Superior temporal gyrus (tissue), 1 donor: ENCODE results near the gene IPO5.
"Not testable (repeated sequence)": the region's sequence is repeated elsewhere in the genome, so short reads cannot be mapped to it uniquely, and the experiment has no call there.

Experiments used
- DNase-seq: peaks from one replicate; pipeline ENCODE4 v3.0.0-alpha.2; 2016; ENCODE audit errors: extremely low spot score

The IPO5 gene

DNA sequence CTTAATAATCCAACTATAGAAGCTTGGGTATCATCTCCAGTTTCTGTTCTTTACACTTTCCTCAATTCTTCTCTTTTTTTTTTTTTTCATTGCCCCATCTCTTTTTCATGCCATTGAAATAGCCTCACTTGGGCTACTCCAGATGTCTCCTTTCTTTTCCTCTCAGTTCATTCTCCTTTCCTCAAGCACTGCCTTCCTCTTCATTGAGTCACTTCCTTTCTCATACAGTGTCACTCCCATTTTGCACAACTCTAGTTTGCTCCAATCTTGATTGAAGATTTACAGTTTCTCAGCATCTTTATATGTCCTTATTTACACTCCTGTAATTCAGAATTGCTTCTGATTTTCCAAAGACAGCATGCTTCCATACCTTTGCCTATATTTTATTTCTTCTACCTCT lies 61.3 kb downstream of the IPO5 start:
- DNase-seq: no peak

DNA sequence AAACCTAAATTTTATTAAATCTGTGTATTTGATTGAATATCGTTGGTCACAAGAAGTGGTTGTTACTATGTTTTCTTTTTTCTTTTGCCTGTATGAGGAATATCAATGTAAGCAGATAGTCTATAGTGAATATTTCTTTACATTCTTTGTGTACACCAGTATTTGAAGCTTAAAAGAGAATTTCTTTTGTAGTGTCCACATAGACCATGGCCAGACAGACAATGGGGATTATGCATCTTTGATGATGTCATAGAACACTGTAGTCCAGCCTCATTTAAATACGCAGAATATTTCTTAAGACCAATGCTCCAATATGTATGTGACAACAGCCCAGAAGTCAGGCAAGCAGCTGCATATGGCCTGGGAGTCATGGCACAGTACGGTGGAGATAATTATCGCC lies 64.8 kb downstream of the IPO5 start:
- DNase-seq: no peak

DNA sequence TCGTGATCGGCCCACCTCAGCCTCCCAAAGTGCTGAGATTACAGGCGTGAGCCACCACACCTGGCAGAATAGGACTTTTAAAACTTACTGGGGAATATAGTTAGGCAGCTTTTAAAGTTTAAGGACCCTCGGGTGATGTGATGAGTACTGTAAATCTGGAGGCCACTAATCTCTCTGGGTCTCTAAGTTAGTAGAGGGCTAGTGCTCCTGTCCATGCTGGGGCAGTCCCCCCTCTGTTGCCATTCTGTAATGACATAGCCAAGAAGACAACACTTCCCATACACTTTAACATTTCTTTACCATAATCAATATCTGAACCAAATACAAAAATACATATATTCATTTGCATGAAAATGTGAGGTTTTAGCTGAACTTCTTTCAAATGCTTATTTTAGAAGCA lies 65.7 kb downstream of the IPO5 start:
- no peak for DNase-seq

DNA sequence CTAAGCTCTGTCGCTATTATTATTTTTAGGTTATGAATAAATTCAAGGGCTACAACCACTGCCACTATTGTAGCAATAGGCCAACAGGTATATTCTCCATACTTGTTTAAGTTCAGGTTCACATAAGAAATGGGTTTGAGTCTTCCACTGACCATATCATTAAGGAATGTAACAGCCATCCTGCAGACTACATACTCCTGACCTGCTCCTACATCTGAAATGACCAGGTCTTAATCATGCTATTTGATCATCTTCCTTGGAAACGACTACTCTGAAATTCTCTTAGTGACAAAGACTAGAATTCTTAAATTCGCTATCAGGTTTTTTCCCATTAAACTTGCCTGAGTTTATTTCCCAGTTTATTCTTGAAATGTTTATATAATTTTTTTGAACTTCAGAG lies 66.8 kb downstream of the IPO5 start:
- no peak for DNase-seq

DNA sequence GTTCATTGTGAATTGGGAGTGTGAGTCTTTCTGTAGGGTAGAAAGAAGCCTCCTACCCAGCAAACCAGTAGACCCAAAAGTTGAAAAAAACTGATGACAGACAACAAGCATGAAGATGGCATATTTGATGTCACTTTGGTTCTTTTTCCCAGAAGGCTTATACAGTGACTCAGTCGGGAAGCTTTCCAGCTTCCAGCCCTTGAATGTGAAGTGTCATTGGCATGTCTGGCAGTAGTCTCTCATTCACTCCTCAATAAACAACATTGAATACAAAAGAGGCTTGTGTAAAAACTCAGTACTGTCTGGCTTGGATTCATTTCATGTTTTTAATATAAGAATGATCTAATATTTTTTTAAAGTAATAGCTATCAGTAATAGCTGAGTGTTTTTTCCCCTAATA lies 68.7 kb downstream of the IPO5 start:
- DNase-seq: peak; percentile 88

DNA sequence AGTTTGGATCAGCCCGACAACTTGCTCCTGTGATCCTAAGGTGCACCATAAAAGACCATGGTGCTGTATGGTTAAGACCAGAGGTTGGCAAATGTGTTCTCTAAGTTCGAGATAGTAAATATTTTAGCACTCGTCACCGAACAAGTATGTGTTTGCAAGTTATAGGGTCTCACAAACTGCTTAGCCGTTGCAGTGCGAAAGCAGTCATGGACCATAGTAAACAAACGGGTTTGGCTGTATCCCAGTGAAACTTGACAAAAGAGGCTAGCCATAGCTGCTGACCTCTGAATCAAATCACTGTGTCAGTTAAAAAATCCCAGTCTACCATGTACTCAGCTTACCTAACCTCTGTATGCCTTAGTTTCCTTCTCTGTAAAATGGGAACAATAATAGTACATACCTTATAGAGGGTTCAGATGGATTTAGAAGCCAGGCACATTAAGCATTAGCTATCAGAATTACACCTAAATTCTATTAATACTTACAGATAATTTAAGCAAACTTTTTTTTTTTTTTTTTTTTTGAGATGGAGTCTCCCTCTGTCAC lies 72.1 kb downstream of the IPO5 start:
- DNase-seq: no peak

DNA sequence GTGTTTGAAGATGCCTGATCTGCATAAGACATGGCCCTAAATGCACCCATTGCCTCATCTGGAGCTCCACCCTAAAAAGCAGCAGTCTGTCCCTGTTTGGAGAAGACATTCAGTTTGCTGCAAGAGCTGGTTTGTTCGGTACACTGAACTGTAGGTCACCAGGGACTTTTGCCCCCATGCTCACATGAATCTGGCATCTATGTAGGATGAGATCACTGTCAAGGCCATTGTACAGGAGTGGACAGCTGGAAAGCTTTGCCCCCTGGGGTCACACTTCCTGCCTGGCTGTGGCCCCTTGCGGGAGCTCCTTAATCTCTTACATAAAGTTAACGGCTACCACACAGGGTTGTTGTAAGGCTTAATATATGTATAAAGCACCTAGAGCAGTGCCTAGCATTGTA lies 73.0 kb downstream of the IPO5 start:
- no peak for DNase-seq

DNA sequence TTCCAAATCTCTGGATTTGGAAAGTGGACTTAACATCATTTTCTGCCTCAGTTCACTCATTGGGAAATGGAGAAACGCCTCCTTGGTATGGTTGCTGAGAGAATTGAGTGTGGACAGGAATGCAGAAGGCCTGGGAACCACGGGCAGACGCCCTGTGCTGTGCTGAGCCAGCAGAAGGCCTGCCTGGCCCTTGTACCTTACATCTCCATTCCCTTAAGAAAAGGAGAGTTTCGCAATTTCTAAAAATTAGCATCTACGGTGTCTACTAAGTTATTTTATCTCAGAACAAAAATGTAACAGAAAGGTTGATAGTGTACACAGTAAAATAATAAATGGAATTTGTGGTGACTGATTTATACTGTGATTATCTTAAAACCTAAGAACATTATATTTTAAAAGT lies 78.7 kb downstream of the IPO5 start:
- no peak for DNase-seq

DNA sequence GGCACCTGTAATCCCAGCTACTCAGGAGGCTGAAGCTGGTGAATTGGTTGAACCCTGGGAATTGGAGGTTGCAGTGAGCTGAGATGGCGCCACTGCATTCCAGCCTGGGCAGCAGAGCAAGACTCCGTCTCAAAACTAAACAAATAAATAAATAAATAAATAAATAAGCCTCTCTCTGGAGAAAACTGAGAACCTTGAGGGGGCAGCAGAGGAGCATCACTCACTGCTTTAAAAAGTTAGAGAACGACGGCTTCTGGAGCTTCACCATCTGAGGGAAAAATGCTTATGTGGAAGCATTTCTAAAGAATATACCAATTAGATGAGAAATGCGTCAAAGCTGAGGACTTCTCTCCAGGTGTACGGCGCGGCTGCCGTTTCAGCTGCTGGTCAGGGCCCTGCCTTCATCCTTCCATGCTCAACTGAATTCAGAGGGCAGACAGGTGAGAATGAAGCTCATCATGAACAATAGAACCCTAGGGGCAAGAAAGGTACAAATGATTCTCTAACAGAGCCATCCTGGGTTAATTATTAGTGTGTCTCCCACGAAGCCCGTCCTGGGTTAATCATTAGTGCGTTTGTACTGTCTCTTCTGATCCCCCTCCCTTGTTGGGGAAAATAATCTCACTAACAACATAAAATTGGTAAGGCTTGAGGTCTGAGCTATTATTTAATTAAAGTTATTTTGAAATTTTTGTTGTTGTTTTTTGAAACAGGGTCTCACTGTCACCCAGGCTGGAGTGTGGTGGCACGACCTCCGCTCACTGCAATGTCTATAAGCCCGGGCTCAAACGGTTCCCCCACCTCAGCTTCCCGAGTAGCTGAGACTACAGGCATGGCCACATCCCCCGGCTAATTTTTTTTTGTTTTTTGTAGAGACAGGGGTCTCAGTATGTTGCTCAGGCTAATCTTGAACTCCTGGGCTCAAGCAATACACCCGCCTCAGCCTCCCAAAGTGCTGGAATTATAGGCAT lies 80.1 kb downstream of the IPO5 start:
- DNase-seq: peak; percentile 56

DNA sequence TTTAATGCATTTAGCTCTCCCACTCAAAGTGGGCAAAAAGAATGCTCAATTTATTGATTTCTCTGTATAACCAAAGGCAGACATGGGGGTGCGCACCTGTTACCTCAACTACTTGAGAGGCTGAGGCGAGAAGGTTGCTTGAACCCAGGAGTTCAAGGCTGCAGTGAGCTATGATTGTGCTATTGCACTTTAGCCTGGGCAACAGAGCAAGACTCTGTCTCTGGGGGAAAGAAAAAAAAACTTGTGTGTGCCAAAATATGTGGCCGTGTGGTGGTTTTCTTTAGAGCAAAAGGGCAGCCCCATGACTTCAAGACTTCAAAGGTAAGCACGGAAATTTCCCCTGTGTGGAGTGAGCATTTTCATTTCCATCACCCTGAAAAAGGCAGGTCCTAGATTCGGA lies 81.9 kb downstream of the IPO5 start:
- DNase-seq: no peak

DNA sequence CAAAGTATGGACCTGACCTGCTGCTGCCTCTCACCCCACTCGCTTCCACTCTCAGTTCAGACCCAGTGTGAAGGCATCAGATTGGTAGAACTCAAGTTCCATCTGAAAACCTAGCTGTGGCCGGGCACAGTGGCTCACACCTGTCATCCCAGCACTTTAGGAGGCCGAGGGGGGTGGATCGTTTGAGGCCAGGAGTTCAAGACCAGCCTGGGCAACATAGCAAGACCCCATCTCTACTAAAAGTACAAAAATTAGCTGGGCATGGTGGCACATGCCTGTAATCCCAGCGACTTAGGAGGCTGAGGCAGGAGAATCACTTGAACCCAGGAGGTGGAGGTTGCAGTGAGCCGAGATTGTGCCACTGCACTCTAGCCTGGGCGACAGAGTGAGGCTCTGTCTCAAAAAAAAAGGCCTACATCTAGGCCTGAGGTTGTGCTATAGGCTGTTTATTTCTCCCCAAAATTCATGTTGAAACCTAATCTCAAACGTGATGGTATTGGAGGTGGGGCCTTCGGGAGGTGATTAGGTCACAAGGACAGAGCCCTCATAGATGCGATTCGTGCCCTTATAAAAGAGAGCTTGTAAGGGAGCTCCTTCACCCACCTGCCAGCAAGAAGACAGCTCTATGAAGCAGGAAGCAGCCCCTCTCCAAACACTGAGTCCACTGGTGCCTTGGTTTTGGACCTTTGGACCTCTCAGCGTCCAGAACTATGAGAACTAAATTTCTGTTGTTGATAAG lies 83.3 kb downstream of the IPO5 start:
- DNase-seq: not testable (repeated sequence)

DNA sequence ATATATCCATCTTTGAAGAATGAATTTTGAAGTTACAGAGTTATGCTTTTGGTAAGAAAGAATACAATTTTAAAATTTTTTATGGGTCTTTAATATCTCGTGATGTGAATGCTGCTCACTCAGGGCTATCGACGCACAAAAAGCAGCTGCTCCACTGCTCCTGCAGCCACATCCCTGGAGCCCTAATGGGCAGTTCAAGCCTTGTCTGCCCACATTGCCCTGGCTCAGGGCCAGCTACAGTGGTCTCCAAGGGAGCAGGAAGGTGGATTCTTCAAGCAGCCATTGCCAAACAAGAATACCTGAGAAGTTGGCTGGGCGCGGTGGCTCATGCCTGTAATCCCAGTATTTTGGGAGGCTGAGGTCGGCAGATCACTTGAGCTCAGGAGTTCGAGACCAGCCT lies 85.8 kb downstream of the IPO5 start:
- DNase-seq: no peak

DNA sequence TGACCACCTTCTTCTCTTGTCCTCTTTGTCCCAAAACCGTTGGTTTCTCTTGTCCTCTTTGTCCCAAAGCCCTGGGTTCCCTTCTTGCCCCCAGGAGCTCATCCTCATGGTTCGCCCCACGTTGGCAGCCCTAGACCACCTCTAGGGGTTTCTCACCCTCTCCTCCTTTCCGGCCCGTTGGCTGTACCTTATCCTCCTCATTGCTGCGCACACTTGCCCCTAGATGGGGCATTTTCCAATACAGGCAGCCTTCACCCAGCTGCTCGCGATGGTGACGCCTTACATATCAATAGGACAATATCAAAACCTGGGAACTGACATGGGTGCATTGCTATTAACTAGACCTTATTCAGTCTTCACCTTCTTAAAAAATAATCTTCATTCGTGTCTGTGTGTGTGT lies 86.5 kb downstream of the IPO5 start:
- no peak for DNase-seq

DNA sequence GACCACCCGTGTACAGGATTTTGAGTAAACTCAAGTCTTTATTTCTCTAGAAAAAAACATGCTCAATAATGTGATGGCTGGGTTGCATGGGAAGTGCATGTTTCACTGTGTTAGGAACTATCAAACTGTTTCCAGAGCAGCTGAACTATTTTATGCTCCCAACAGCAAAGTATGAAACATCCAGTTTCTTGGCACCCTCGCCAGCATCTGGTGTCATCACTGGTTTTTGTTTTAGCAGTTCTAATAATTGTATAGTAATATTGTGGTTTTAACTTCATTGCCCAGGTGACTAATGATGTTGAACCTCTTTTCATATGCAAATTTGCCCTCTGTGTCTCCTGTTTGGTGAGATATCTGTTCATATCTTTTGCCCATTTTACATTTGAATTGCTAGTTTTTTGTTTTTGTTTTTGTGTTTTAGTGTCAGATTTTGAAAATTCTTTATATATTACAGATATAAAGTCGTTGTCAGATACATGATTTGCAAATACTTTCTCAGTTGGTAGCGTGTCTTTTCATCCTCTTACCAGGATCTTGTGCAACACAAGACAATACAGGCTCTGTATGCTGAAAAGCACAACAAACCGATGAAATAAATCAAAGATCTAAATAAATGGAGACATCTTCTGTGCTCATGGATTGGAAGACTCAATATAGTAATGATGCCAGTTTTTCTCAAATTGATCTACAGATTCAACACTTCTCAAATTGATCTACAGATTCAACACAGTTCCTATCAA lies 87.8 kb downstream of the IPO5 start:
- DNase-seq: no peak

DNA sequence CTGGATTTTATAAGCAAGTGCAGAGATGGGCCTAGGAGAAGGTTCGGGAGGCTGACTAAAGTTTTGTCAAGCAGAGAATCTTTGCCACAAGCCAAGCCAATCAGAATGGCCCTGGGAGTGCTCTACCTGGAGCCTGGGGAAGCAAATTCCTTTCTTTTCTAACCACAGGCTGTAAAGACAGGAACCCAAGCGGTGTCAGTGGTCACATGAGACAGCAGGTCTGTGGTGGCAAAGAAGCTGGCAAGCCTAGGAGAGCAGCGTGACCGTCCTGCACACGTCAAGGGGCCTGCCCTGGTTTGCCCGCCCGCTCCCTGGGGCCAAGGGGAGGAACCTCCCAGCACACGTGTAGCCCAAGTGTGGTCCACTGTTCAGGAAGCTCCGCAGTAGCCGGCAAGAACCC lies 90.8 kb downstream of the IPO5 start:
- no peak for DNase-seq

DNA sequence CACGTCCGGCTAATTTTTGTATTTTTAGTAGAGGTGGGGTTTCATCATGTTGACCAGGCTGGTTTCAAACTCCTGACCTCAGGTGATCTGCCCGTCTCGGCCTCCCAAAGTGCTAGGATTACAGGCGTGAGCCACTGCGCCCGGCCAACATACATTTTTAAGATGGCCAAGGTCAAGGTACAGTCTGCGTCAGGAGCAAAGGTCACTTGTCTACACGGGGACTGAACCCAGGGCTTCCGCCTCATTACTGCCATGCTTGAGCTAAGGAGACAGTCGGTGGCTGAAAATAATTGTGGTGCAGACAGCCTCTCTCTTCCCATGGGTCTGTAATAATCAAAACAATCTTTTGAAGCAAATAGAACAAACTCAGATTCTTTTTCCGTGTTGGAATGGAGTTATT lies 94.3 kb downstream of the IPO5 start:
- DNase-seq: not testable (repeated sequence)

DNA sequence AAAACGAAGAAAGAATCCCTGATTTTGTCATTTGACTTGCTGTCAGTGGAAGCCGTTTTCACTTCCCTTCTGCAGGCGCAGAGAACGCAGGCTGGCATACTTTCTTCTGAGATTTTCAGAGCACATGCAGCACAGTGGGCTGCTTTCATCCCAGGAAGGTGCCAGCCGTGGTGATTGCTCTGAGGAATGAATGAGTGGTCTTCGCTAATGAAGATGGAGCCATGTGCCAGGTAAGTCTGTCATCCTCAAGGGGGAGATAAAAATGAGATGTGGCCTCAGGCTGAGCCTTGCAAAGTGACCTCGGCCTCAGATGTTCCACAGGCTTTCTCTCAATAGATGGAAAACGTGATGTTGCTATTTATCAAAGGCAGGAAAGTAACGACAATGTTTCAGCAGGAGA lies 94.8 kb downstream of the IPO5 start:
- DNase-seq: no peak

DNA sequence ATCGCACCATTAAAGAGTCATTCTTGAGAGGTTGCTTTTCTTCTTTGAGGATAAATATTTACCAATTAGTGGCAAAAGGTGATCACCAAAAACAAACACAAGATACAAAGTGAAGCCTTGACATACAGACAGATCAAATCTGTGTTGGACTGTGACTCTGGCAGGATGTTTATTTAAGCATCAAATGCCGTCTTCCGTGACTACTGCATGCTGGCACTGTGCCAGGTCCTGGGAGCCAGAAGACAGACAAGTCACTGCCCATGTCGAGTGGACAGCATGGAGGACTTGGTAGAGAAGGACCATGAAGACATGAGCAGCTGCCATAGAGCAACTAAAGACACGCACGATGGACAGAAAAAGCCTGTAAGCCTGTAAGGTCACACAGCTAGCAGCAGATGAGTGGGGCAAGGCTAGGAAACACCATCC lies 96.6 kb downstream of the IPO5 start:
- DNase-seq: no peak

DNA sequence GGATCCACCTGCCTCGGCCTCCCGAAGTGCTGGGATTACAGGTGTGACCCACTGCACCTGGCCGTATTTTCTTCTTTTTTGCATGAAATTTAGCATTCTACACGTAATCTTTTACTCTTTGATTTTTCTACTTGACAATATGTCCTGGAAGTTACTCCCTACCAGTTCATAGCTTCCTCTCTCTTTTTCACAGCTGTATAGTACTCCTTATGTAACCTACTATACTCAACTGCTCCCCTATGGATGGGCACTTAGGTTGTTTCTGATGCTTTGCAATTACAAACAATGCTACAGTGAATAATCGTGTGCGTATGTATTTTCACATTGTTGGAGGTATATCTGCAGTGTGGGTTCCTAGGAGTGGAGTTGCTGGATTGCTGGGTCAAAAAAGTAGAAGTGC lies 98.9 kb downstream of the IPO5 start:
- DNase-seq: no peak

DNA sequence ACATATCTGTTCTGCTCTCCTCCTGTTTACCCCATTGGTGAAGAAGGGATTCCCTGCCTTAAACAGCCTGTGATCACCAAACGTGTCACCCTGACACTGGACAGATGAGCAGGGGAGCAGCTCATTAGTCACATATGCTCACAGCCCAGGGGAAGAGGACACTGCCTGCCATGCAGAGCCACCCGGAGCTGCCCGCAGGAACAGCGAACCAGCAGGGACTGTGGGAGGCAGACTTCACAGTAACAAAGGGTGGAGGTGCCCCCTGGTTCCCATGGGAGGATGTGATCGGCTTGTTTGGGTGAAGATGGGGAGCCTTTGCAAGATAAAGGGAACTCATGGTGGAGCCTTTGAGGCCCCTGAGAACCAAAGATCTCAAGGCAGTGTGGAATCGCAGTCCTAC lies 100.8 kb downstream of the IPO5 start:
- DNase-seq: no peak

DNA sequence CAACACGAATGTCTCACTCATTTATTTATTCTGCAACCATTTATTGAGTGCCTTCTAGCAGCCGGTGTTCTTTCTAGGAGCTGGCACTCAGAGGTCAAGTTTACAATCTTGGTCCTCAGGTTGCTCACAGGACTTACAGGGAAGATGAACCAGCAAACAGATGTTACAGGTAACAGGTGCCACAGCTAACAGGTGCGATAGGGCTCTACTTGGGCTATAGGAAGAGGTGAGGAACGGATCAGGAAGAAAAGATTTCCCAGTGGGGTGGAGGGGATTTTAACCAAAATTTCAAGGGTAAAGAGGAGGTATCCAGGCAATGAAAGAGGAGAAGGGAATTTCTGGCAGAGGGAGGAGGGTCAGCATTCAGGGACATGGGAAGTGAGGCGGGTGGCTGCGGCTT lies 102.1 kb downstream of the IPO5 start:
- DNase-seq: no peak

DNA sequence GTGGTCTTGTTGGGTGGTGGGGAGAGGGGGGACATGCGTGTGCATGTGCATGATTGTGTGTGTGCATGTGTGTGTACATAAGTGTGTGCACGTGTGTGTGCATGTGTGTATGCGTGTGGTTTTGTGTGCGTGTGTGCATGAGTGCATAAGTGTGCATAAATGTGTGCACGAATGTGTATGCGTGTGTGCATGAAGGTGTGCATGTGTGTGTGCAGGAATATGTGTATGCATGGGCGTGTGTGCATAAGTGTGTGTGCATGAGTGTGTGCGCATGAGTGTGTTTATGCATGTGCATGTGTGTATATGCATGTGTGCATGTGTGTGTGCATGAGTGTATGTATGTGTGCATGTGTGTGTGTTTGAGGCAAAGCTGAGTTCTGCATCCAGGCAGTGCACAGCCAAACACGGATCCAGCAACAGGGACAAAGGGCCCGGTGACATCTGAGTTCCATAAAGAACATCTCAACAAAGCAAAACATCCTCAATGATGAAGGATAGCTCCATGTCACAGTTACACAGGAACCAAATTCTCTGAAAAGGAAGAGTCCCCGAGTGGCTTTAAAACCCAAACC lies 103.5 kb downstream of the IPO5 start:
- DNase-seq: no peak
